HUES64 (cell line): ENCODE results near the gene TMEM98. TPM values are rescaled to one million over a fixed set of nuclear protein-coding genes. Genes with fewer than 3 reads are reported as not detected.
"Not testable (repeated sequence)": the region's sequence is repeated elsewhere in the genome, so short reads cannot be mapped to it uniquely, and the experiment has no call there.

Experiments used
- H3K27ac ChIP-seq: 2 replicates; pipeline ENCODE4 v1.7.0; 2013; ENCODE audit warnings: low read depth, low read length, inconsistent platforms
- H3K27me3 ChIP-seq: 2 replicates; pipeline ENCODE4 v1.6.1; 2013; ENCODE audit warnings: mild to moderate bottlenecking, low read length; ENCODE audit not compliant: insufficient read depth
- H3K36me3 ChIP-seq: 2 replicates; pipeline ENCODE4 v1.6.1; 2013; ENCODE audit warnings: mild to moderate bottlenecking, low read length; ENCODE audit not compliant: insufficient read depth
- H3K4me1 ChIP-seq: 2 replicates; pipeline ENCODE4 v1.6.1; 2013; ENCODE audit warnings: mild to moderate bottlenecking, low read length, moderate library complexity; ENCODE audit not compliant: insufficient read depth
- H3K4me3 ChIP-seq: 2 replicates; pipeline ENCODE4 v1.5.1; 2013; ENCODE audit warnings: mild to moderate bottlenecking, low read length, moderate library complexity
- H3K9ac ChIP-seq: 2 replicates; pipeline ENCODE4 v1.6.1; 2013; ENCODE audit warnings: mild to moderate bottlenecking, low read depth, low read length
- H3K9me3 ChIP-seq: 2 replicates; pipeline ENCODE4 v1.6.1; 2013; ENCODE audit warnings: low read depth, low read length; ENCODE audit not compliant: insufficient read depth
- WGBS: fragments of 150-250, 120-280 bp; methylation state at CpG from one replicate; pipeline ENCODE4 v1.1.7; 2013; ENCODE audit warnings: missing lambda C conversion rate; 5-methylcytosine and 5-hydroxymethylcytosine counted together
- polyA plus RNA-seq, 2 experiments: library from polyadenylated mRNA; stranded (reverse); fragments of 50-300 nt; gene quantifications; one replicate each; pipeline ENCODE4 v1.2.3, GENCODE V29; 2013

TMEM98 gene
- 84.3 TPM for polyA plus RNA-seq (2013, experiment 1 of 2)
- 91.4 TPM for polyA plus RNA-seq (2013, experiment 2 of 2)

GRCh38 chr17:32927724-32928585 is at the start of gene TMEM98:
TSS of gene TMEM98 (plus strand) at chr17:32928153. CDS start at chr17:32931529, 3,376 bp downstream.
- Histone ChIP-seq H3K4me1 (peaks cover 12% of the 10 kb centered on the region), H3K27me3 (peaks cover 11% of the 10 kb centered on the region; the same call in 1 of the 2 replicates), H3K9me3 (no peaks in the 10 kb centered on the region), H3K36me3 (peaks cover 17% of the 10 kb centered on the region), H3K27ac (peak within 1 kb of the TSS; percentile 21; the same call in 1 of the 2 replicates), H3K4me3 (peak within 1 kb of the TSS; percentile 60), H3K9ac (peak within 1 kb of the TSS; percentile 85)
- 1% methylated on average over 98 of the region's 99 CpGs for WGBS

GRCh38 chr17:32878211-32878610 is 49.7 kb upstream of the TMEM98 start:
- Histone ChIP-seq H3K4me3 (no peak overlapping the region), H3K27ac (no peak overlapping the region), H3K4me1 (peaks cover 8% of the 10 kb centered on the region), H3K9ac (no peak overlapping the region), H3K9me3 (no peaks in the 10 kb centered on the region), H3K36me3 (no peaks in the 10 kb centered on the region), H3K27me3 (peaks cover 12% of the 10 kb centered on the region; the same call in 1 of the 2 replicates)
- 94% methylated on average over 3 of the region's 3 CpGs for WGBS

- H3K9me3 ChIP-seq, result no peaks in the 10 kb centered on the region
- WGBS, result 90% methylated on average over 1 of the region's 1 CpG
- no peaks in the 10 kb centered on the region for H3K36me3 ChIP-seq
- no peak overlapping the region for H3K27ac ChIP-seq
- peaks cover 12% of the 10 kb centered on the region; the same call in 1 of the 2 replicates for H3K27me3 ChIP-seq
- H3K9ac ChIP-seq, result no peak overlapping the region
- H3K4me3 ChIP-seq, result no peak overlapping the region
- H3K4me1 ChIP-seq, result peaks cover 8% of the 10 kb centered on the region
Observed at GRCh38 chr17:32879134-32879533, 48.8 kb upstream of the TMEM98 start.

GRCh38 chr17:32880671-32881453 is 47.1 kb upstream of the TMEM98 start:
- Histone ChIP-seq H3K27ac (no peak overlapping the region), H3K36me3 (no peaks in the 10 kb centered on the region), H3K4me3 (no peak overlapping the region), H3K27me3 (peaks cover 3% of the 10 kb centered on the region; the same call in 1 of the 2 replicates), H3K4me1 (peaks cover 4% of the 10 kb centered on the region), H3K9ac (no peak overlapping the region), H3K9me3 (no peaks in the 10 kb centered on the region)
- WGBS, result 85% methylated on average over 6 of the region's 6 CpGs

GRCh38 chr17:32882029-32882428 is 45.9 kb upstream of the TMEM98 start:
- WGBS, result 87% methylated on average over 6 of the region's 6 CpGs
- Histone ChIP-seq H3K36me3 (no peaks in the 10 kb centered on the region), H3K9ac (no peak overlapping the region), H3K4me1 (peaks cover 3% of the 10 kb centered on the region; the same call in 1 of the 2 replicates), H3K27ac (no peak overlapping the region), H3K9me3 (no peaks in the 10 kb centered on the region), H3K4me3 (no peak overlapping the region), H3K27me3 (no peaks in the 10 kb centered on the region)

GRCh38 chr17:32882734-32883133 is 45.2 kb upstream of the TMEM98 start:
- no peak overlapping the region for H3K4me3 ChIP-seq
- H3K4me1 ChIP-seq, result no peaks in the 10 kb centered on the region
- H3K27ac ChIP-seq, result no peak overlapping the region
- H3K36me3 ChIP-seq, result no peaks in the 10 kb centered on the region
- H3K9ac ChIP-seq, result no peak overlapping the region
- WGBS, result 92% methylated on average over 4 of the region's 4 CpGs
- H3K27me3 ChIP-seq, result no peaks in the 10 kb centered on the region
- no peaks in the 10 kb centered on the region for H3K9me3 ChIP-seq

GRCh38 chr17:32886951-32887350 is 41.0 kb upstream of the TMEM98 start:
- not testable (repeated sequence) for H3K36me3 ChIP-seq, H3K9ac ChIP-seq, H3K4me3 ChIP-seq, H3K27me3 ChIP-seq, H3K9me3 ChIP-seq, H3K27ac ChIP-seq, H3K4me1 ChIP-seq
- 89% methylated on average over 5 of the region's 16 CpGs for WGBS

GRCh38 chr17:32887410-32887809 is 40.5 kb upstream of the TMEM98 start:
- not testable (repeated sequence) for H3K27ac ChIP-seq, H3K4me3 ChIP-seq, H3K27me3 ChIP-seq, H3K36me3 ChIP-seq, H3K9ac ChIP-seq, H3K4me1 ChIP-seq, H3K9me3 ChIP-seq
- WGBS, result 17% methylated on average over 4 of the region's 14 CpGs

GRCh38 chr17:32894245-32894644 is 33.7 kb upstream of the TMEM98 start:
- no peak overlapping the region for H3K27ac ChIP-seq
- no peaks in the 10 kb centered on the region for H3K27me3 ChIP-seq
- H3K36me3 ChIP-seq, result no peaks in the 10 kb centered on the region
- H3K4me1 ChIP-seq, result no peaks in the 10 kb centered on the region
- H3K9me3 ChIP-seq, result no peaks in the 10 kb centered on the region
- no peak overlapping the region for H3K9ac ChIP-seq
- H3K4me3 ChIP-seq, result no peak overlapping the region
- 95% methylated on average over 4 of the region's 4 CpGs for WGBS

- H3K4me1 ChIP-seq, result no peaks in the 10 kb centered on the region
- WGBS, result 80% methylated on average over 1 of the region's 2 CpGs
Observed at GRCh38 chr17:32896647-32897258, 31.2 kb upstream of the TMEM98 start.

More at GRCh38 chr17:32896647-32897258, 31.2 kb upstream of the TMEM98 start:
- H3K9me3 ChIP-seq, result peaks cover 6% of the 10 kb centered on the region
- H3K27me3 ChIP-seq, result no peaks in the 10 kb centered on the region
- H3K36me3 ChIP-seq, result no peaks in the 10 kb centered on the region
- no peak overlapping the region for H3K9ac ChIP-seq
- H3K4me3 ChIP-seq, result no peak overlapping the region
- H3K27ac ChIP-seq, result no peak overlapping the region
